Endometrial microvascular endothelial cells (primary cell): ENCODE results near the gene CHRNA4. TPM values are rescaled to one million over a fixed set of nuclear protein-coding genes. Genes with fewer than 3 reads are reported as not detected.

Experiments
- in situ Hi-C: cut with HindIII; loops from 2 replicates; pipeline ENCODE4 v1.10.0; 2017; ENCODE audit warnings: low sequenced_read_pairs, low pct_unique_long_range_greater_than_20kb; ENCODE audit errors: inconsistent ontology term
- total RNA-seq: library from RNA; depleted of rRNA; stranded (reverse); fragments of >200 nt; gene quantifications from one replicate; pipeline ENCODE4 v1.2.3, GENCODE V29; 2015; ENCODE audit errors: inconsistent ontology term

The CHRNA4 gene
- total RNA-seq, 1 donor from 2014 or later: not detected

DNA sequence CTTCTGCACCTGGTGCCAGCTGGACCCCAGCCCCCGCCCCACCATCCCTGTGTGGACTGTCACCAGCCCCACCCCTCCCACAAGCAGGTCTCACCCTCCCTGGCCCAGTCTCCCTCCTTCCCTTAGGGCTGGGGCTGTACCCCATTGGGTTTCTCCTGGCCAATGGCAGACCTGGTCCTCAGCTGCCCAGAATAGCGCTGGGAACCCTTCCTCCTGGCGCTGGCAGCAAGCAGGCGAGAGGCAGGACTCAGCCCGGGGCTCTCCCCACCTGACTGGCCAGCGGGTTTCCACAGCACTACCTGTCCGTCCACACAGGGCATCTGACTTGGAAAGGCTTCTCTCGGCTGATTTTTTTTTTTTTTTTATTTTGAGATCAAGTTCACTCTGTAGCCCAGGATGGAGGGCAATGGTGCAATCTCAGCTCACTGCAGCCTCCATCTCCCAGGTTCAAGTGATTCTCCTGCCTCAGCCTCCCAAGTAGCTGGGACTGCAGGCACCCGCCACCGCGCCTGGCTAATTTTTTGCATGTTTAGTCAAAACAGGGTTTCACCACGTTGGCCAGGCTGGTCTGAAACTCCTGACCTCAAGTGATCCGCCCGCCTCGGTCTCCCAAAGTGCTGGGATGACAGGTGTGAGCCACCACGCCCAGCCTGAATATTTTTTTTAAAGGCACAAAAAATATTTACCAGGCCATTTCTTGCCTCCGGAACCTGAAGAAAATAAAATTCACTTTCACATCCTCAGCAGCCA lies 21.6 kb upstream of the CHRNA4 start:
- in situ Hi-C loops: loop anchor here (25.0 kb wide), 1 partner anchor 95 kb away; the partner anchor contains the start of gene COL20A1

DNA sequence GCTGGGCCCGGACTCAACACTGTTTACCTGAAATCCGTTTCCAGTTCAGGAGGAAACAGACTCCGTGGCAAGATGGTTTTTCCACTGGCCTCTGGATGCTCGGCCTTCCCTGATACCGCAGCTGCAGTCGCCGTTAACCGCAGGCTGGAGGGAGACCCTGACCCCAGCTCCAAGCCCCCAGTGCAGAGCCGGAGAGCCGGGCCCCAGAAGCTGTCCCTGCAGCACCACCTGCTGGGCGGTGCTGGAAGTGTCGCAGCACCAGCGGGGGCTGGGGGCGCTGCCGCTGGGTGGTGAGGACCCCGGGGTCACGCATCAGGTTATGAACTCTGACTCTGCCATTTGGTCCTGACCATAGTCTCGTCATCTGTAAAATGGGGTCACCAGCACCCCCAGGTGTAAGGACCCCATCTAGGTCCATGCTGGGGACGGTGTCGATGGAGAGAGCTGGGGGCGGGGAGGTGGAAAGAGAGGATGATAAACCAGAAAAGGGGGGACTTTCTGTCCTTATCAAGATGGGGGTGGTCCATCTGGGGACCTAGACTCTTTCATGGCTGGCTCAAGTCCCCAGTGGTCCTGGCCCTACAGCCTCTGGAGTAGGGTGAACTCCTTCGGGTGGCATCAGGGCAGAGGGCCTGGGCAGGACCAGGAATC lies 20.8 kb upstream of the CHRNA4 start:
- in situ Hi-C loops: loop anchor here (25.0 kb wide), 1 partner anchor 95 kb away; the partner anchor contains the start of gene COL20A1

DNA sequence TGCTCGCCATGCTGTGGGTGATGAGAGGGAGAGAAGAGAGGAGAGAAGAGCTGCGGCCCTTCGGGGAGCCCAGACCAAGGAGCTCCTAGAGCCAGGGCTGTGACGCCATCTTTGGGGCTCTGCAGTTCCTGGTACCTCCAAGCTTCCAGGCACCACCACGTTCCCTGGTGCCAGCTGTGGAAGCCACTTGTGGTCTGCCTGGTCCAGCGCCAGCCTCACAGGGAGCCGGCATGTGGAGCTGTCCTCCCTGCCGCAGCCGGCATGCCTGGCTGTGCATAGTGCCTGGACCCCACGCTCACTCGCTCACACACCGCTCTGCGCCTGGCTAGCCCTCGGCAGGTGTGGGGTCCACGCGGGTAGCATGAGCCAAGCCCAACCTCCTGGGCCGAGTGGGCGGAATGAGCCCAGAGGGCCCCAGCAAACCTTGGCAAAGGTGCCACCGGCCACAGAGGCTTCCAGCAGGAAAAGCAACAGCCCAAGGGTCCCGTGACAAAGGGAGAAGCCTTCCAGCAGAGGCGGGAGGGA lies 19.3 kb upstream of the CHRNA4 start:
- in situ Hi-C loops: loop anchor here (25.0 kb wide), 1 partner anchor 93 kb away; the partner anchor contains the start of gene COL20A1

DNA sequence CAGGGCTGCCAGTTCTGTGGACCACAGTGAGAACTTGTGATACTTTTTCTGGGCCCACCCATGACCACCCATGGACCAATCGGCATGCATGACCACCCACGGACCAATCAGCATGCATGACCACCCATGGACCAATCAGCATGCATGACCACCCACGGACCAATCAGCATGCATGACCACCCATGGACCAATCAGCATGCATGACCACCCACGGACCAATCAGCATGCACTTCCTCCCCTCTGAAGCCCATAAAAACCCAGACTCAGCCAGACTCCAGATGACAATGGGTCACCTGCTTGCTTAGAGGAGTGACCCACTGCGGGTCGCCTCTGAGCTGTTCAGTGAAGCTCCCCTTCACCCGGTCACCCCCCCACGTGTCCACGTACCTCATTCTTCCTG lies 18.7 kb upstream of the CHRNA4 start:
- in situ Hi-C loops: loop anchor here (25.0 kb wide), 1 partner anchor 93 kb away; the partner anchor contains the start of gene COL20A1

DNA sequence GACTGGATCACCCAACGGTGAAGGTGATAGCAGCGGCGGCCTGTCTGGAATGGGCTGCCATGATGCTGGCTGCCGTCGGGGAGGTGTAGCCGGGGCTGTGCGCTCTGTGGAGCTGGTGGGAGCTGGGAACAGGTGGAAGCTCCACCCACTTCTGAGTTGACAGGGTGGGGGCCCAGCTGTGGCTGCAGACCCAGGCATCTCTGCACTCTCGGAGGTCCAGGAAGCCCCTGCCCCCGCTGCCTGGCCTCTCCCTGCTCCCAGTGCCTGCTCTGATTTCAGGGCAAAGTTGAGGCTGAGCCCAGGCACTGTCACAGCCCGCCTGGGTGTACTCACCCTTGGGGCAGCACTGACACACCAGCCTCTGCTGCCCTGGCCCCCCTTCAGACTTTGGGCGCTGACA lies 18.1 kb upstream of the CHRNA4 start:
- in situ Hi-C loops: loop anchor here (25.0 kb wide), 1 partner anchor 92 kb away; the partner anchor contains the start of gene COL20A1

DNA sequence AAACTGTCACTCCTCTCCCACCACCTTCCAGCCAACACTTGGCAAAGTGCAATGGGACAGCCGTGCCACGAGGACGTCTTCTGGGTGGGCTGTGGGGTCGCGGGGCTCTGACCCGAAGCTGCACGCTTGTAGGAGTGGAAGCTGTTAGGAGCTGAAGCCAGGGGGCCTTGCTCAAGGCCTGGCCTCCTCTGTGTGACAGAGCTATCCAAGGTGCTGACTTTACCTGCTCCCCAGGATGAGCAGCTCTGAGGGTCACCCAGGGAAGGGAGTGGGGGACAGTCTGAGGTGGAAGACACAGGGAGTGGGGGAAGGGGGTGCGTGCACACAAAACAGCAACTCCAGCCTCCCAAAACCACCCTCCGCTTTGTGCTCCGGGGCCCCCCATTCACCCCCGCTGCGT lies 17.5 kb upstream of the CHRNA4 start:
- in situ Hi-C loops: loop anchor here (25.0 kb wide), 1 partner anchor 91 kb away; the partner anchor contains the start of gene COL20A1

DNA sequence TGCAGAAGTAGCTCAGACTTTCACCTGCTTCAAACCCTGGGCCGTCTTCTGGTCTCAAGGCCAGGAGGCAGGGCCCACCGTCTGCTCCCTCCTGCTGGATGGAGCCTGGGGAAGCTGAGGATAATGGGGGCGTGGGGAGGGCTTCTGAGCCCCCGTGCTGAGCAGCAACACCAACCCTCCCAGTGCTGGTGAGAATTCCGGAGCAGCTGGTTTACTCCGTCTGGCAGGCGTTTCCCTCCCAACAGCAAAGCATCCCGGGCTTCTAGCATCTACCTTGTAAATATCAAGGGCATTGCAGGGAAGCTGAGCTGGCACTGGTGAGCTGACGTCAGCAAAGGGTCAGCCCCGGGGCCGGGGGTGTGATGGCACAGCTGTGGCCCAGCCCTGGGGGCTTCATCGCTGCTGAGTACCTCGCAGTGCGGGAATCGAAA lies 16.8 kb upstream of the CHRNA4 start:
- in situ Hi-C loops: loop anchor here (25.0 kb wide), 1 partner anchor 91 kb away; the partner anchor contains the start of gene COL20A1

DNA sequence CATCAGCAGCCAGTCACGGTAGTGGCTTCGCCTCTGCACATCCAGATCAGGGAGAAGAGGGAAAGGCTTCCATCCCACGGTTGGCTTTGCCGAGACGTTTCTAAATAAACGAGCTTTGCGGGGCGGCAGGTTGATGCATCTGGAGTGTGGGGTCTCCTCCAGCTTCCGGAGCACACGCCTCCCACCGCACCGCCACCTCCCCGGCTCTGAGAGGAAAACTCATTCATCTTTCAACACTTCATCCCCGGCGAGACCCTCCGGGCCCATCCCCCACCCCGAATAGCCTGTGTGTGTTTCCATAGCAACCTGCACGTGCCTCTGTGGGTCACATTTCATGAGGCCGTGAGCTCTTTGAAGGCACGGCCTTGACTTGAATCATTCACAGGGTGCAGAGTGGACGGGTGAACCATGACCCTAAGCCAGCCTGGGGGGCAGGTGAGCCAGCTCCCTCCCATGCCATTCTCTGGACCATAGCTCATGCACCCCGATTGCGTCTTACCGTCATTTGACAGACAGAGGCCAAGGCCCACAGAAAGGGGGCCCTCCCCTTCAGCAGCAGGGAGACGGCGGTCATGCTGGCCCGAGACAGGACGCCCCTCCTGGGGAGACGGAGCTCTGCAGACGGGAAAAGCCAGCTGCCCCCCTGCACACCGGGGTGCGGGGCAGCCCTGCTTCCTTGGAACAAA lies 16.2 kb upstream of the CHRNA4 start:
- in situ Hi-C loops: loop anchor here (25.0 kb wide), 1 partner anchor 90 kb away; the partner anchor contains the start of gene COL20A1

DNA sequence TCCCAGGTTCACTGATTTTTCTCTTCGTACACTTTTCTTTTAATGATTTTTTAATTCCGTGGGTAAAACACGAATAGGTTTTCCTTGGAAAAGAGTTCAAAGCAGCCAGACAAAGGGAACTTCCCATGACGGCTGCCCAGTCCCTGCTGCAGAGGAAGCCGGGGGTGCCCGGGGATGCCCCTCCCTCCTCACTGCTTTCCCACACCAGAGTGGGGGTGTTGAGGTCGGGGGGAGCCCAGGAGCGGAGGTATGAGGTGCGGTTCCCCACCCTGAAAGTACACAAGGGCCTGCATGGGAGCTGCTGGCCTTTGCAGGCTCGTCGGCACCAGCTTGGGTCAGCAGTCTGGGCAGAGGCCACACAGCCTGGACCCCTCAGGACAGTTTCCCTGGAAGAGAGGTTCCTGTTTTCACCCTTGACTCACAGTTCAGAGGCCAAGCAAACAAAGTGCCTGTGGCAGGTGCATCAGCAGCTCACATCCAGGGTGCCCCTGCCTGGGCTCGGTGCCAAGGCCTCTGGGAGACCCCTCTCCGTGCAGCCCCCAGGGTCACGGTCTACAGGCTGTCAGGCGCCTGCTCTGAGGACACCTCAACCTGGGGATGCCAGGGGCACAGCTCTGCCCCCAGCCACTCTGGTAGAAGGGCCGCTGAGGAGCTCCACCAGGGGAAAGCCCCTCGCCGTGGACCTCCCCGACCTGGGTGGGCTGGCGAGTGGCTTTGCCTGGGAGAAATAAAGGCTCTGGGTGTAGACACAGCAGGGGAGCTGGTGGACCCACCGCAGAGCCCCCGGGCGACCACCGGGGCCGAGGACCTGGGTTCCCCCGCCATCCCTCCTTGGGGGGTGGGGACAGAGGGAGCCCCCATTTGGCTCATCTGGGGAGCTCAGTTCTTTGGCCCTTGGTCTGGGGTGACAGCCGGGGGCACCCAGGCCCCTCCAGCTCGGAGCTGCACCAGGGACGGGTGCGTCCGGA lies 15.4 kb upstream of the CHRNA4 start:
- in situ Hi-C loops: loop anchor here (25.0 kb wide), 1 partner anchor 89 kb away; the partner anchor contains the start of gene COL20A1

DNA sequence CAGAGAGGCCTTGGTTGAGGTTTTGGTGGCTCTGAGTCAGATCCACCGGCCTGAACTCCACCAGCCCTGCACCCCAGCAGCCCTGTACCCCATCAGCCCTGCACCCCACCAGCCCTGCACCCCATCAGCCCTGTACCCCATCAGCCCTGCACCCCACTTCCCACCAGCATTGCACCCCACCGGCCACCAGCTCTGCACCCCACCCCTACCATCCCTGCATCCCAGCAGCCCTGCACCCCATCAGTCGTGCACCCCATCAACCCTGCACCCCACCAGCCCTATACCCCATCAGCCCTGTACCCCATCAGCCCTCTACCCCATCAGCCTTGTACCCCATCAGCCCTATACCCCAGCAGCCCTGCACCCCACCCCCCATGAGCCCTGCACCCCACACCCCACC lies 14.3 kb upstream of the CHRNA4 start:
- in situ Hi-C loops: loop anchor here (25.0 kb wide), 1 partner anchor 88 kb away; the partner anchor contains the start of gene COL20A1

DNA sequence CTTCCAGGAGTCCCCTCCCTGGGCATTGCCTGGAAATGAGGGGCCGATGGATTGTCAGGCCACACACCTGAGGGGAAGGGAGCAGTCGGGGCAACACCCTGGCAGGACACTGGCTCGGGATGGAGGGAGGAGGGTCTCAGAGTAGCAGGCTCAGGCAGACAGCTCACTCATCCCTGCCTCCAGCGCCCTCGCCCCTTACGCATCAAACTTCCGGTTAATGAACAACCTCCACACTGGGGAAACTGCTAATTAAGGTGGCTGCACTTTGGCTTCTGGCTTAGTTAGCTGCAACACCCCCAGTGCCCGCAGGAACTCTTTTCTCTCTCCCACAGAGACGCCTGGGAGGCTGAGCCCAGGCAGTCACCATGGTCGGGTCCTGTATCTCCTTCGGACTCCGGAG lies 13.4 kb upstream of the CHRNA4 start:
- in situ Hi-C loops: no loop called here

DNA sequence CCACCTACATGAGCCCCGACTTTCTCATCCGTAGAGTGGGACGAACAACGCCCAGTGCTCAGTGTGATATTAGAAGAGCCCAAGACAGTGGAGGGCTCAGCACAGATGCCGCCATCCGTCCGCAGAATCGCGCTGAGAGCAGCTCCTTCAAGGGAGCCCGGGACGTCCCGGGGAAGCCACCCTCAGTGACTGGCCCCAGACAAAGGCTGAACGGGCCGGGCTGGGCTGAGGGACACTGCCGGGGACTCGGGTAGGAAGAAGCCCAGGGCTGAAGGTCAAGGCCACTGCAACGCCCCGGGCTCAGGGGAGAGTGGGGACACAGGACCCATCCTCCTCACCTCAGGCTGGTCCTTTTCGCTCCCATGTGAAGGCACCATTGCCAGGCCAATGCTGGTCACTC lies 12.8 kb upstream of the CHRNA4 start:
- in situ Hi-C loops: no loop called here

DNA sequence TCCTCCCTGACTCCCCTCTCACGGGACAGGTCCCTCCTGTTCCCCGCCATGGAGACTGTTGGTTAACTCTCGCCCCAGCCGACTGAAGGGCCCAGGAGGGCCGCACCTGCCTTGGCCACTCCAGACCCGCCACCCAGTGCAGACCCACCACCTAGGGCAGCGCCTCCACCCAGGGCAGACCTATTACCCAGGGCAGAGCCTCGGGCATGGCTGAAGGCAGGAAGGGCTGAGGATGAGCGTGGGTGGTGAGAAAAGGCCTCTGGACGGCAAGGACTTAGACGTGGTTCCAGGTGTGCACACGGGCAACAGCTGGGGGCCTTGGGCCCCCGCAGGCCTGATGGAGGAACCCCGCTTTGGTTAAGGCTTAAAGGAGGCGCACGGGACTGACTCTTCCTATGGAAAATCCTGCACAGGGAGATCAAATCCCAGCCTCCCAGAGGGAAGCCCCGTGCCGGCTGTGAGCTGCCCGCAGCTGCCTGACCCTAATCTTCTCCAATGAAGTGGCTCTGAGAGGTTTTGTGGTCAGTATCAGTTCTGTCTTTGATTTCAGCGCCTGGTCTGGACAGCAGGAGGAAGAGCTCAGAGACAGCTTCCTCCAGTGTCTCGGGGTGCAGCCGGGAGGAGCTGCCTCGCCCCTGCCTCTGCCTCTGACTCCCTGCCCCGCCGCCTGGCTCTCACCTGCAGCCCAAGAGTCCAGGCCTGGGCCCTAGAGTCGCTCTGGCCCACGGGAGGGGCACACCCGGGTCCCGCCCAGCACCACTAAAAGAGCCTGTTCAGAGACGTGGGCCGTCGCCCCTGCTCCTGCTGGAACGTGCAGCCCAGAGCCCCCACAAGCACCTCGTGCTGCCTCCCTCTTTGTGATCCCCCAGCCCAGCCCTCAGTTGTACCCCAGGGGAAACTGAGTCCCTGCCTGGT lies 12.1 kb upstream of the CHRNA4 start:
- in situ Hi-C loops: no loop called here

DNA sequence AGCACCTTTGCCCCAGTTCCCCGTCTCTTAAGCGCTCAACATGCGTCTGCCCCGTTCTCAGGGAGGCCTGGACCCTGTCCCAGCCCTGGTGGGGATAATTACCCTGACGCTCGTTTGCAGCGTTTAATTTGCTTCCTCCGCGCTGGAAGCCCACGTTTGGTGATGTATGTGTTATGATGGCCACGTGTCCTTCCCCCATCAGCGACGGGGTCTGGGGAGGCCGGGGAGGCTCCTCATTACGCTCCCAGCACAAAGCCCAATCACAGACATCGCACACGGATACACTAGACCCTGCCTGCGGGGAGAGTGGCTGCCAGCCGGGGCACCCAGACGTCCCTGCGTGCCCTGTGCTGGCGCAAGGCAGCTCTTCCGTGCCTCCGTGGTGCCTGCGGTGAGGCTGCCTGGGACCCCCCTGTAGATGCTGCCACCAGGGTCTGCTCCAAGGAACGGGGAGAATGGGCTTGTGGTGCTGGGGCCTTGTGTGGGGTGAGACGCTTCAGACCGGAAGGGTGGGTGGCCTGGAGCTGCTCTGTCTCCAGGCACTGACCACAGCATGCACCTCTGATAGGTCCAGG lies 10.2 kb upstream of the CHRNA4 start:
- in situ Hi-C loops: no loop called here

DNA sequence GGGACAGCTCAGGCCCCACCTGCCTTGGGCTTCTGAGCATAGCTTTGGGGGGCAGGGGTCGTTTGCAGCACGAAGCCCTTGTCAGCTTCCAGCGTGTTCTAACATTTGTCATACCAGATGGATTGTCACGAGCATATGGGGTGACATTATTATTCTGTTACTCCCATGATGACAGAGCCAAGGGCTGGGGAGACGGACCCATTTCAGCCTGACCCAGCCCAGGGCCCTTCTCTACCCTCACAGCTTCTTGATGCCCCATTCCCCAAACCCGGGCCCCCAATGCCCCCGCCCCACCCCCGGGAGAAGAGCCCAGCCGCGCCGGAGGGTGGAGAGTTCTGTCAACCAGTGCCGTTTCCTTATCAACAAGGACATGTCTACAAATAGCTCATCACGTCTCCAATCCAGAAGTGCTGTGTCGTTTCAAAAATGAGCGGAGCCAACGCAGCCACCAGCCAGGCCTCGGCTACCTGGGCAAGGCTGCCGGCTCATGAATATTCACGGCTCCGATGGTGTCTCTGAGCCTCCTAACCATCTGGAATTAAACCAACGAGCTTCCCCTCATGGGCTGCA lies 9.6 kb upstream of the CHRNA4 start:
- in situ Hi-C loops: no loop called here
